PFSK-1 (cell line): Measurements from ENCODE around the gene FAM107A.

Source experiments
- FOXP2 ChIP-seq: optimal IDR thresholded peaks from 2 replicates; pipeline ENCODE3; 2011; ENCODE audit warnings: borderline replicate concordance, control low read depth, inconsistent platforms; ENCODE audit not compliant: insufficient read depth; ENCODE audit errors: extremely low read length, extremely low read depth
- POLR2AphosphoS5 ChIP-seq: IDR thresholded peaks from 2 replicates; pipeline ENCODE4 v1.6.1; 2012; ENCODE audit warnings: low read depth, mild to moderate bottlenecking, control low read depth, low read length, moderate library complexity
- REST ChIP-seq, 2 experiments: IDR thresholded peaks; 2 replicates each; pipeline versions ENCODE4 v1.6.1 to v1.8.0; 2011 to 2012; ENCODE audit warnings: low read depth in 2 of 2, low read length in 2 of 2, control low read depth in 1 of 2, inconsistent platforms in 1 of 2, mild to moderate bottlenecking in 1 of 2, moderate library complexity in 1 of 2; ENCODE audit not compliant: insufficient read depth in 1 of 2
- SIN3A ChIP-seq: IDR thresholded peaks from 2 replicates; pipeline ENCODE4 v1.6.1; 2012; ENCODE audit warnings: mild to moderate bottlenecking, low read length, moderate library complexity, borderline replicate concordance; ENCODE audit not compliant: insufficient read depth
- TAF1 ChIP-seq: IDR thresholded peaks from 2 replicates; pipeline ENCODE4 v1.6.1; 2012; ENCODE audit warnings: low read length, control low read depth, borderline replicate concordance; ENCODE audit not compliant: insufficient read depth

The FAM107A gene

GRCh38 chr3:58570851-58571250 lies 6.3 kb downstream of the FAM107A start:
- TF ChIP-seq REST (IDR thresholded peaks at IDR 0.05; ENCODE audit: insufficient read depth in 1 of 2, low read depth in 2 of 2, low read length in 2 of 2) (no peak), TAF1 (no peak), POLR2AphosphoS5 (no peak), SIN3A (no peak), FOXP2 (no peak)

- TF ChIP-seq TAF1 = no peak
- no peak for TF ChIP-seq SIN3A
- TF ChIP-seq REST (IDR thresholded peaks at IDR 0.05; ENCODE audit: insufficient read depth in 1 of 2, low read depth in 2 of 2, low read length in 2 of 2) = no peak
- no peak for TF ChIP-seq FOXP2
- TF ChIP-seq POLR2AphosphoS5 = no peak
Measured at GRCh38 chr3:58569287-58570001, 7.7 kb downstream of the FAM107A start.

- no peak for TF ChIP-seq REST (IDR thresholded peaks at IDR 0.05; ENCODE audit: insufficient read depth in 1 of 2, low read depth in 2 of 2, low read length in 2 of 2)
- peak; percentile 25 for TF ChIP-seq FOXP2
Measured at GRCh38 chr3:58568572-58569286, 8.5 kb downstream of the FAM107A start.

DNA sequence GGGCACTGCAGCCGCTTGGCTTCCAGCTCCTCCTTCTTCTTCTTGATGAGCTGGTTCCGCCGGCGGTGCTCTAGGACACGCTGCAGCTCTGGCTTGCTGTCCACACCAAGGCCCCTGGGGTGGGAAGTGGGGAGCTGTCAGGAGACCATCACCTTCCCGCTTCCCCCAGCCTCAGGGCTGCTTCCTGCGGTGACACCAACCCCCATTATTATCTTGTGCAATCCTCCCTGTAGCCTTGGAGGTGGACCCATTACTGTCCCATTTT lies 10.0 kb downstream of the FAM107A start:
- no peak for TF ChIP-seq POLR2AphosphoS5
- TF ChIP-seq FOXP2 = no peak
- TF ChIP-seq SIN3A = no peak
- TF ChIP-seq REST (IDR thresholded peaks at IDR 0.05; ENCODE audit: insufficient read depth in 1 of 2, low read depth in 2 of 2, low read length in 2 of 2) = no peak
- TF ChIP-seq TAF1 = no peak
